ENCODE measurements around the gene FBXO42.
A peak's percentile ranks its signal among the peaks of the same experiment; 100 is the strongest.

The FBXO42 gene

GRCh38 chr1:16392740-16393569 lies 40.7 kb upstream of the FBXO42 start:
- TF ChIP-seq, protein P1, sequence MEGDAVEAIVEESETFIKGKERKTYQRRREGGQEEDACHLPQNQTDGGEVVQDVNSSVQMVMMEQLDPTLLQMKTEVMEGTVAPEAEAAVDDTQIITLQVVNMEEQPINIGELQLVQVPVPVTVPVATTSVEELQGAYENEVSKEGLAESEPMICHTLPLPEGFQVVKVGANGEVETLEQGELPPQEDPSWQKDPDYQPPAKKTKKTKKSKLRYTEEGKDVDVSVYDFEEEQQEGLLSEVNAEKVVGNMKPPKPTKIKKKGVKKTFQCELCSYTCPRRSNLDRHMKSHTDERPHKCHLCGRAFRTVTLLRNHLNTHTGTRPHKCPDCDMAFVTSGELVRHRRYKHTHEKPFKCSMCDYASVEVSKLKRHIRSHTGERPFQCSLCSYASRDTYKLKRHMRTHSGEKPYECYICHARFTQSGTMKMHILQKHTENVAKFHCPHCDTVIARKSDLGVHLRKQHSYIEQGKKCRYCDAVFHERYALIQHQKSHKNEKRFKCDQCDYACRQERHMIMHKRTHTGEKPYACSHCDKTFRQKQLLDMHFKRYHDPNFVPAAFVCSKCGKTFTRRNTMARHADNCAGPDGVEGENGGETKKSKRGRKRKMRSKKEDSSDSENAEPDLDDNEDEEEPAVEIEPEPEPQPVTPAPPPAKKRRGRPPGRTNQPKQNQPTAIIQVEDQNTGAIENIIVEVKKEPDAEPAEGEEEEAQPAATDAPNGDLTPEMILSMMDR (IDR thresholded peaks at IDR 0.05; ENCODE audit: extremely low read depth, insufficient read depth, missing control alignments): no peak
- no peak for DNase-seq (ENCODE audit: low spot score)
- in situ Hi-C loops (cut with MboI; ENCODE audit: low pct_unique_long_range_greater_than_20kb, low sequenced_read_pairs, unreplicated experiment): no loop called here

DNA sequence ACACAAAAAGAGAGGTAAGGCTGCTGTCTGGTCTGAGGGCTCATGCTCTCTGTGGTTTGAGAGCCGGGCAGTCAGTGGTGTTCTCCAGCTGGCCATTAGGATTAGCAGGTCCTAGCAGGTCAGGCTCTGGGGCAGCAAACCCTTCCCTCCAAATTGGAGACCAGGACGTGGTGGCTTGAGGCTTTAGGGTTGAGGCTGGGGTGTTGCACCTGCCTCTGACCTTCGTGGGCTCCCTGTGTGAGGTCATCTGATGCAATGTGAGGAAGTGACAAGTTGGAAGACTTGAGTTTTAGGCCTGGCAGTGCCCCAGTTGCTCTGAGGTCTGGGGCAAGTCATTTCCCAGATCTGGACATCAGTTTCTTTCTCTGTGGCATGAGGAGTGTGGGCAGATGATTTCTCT lies 39.1 kb upstream of the FBXO42 start:
- in situ Hi-C loops (cut with MboI; ENCODE audit: low pct_unique_long_range_greater_than_20kb, low sequenced_read_pairs, unreplicated experiment): no loop called here
- TF ChIP-seq, protein P1 (IDR thresholded peaks at IDR 0.05; ENCODE audit: extremely low read depth, insufficient read depth, missing control alignments): no peak
- no peak for DNase-seq (ENCODE audit: low spot score)

DNA sequence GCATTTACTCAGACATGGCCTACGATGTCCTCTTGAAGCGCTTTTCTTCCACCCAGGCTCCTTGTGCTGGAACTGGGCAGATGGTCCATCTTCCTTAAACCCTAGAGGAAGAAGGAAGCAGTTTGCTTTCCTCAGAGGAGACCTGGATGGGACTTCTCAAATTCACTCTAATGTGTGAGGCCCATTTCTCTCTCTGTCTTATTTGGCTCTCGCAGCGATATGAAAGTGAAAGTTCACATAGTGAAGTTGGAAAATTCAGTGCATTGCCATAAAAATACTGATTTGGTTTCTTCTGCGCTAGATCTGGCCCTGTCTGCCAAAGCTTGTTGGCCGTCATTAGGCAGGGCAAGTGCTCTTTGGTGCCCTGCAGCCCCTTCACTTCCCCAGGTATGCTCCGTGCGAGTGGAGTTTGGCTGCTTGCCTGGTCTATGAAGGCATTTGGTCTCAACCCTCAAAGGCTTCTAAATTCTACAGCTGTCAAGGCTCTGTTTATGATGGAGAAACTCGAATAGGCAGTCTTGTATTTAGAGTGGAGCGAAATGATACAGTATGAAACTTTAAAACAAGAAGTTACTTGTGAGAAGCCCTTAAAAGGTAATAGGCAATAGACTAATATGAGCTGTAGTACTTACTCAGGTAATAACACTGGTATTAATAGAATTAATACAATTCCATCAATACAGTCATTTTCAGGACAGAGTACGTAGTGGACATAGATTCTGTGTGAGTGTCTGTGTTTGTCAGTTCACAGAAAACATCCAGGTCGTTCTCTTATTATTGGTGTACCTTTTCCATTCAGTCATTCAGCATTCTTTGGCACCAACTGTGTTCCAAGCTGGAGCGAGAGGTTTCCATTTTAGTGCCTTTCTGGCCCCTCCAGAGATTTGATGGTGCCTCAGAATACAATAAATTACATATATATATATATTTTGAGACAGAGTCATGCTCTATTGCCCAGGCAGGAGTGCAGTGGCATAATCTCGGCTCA lies 35.2 kb upstream of the FBXO42 start:
- TF ChIP-seq, protein P1 (IDR thresholded peaks at IDR 0.05; ENCODE audit: extremely low read depth, insufficient read depth, missing control alignments): no peak
- peak; percentile 52 for DNase-seq (ENCODE audit: low spot score)
- in situ Hi-C loops (cut with MboI; ENCODE audit: low pct_unique_long_range_greater_than_20kb, low sequenced_read_pairs, unreplicated experiment): no loop called here

- TF ChIP-seq, protein P1 (IDR thresholded peaks at IDR 0.05; ENCODE audit: extremely low read depth, insufficient read depth, missing control alignments): no peak
- in situ Hi-C loops (cut with MboI; ENCODE audit: low pct_unique_long_range_greater_than_20kb, low sequenced_read_pairs, unreplicated experiment): no loop called here
- DNase-seq (ENCODE audit: low spot score): no peak
These were observed 34.3 kb upstream of the FBXO42 start for GRCh38 chr1:16386454-16387113.

DNA sequence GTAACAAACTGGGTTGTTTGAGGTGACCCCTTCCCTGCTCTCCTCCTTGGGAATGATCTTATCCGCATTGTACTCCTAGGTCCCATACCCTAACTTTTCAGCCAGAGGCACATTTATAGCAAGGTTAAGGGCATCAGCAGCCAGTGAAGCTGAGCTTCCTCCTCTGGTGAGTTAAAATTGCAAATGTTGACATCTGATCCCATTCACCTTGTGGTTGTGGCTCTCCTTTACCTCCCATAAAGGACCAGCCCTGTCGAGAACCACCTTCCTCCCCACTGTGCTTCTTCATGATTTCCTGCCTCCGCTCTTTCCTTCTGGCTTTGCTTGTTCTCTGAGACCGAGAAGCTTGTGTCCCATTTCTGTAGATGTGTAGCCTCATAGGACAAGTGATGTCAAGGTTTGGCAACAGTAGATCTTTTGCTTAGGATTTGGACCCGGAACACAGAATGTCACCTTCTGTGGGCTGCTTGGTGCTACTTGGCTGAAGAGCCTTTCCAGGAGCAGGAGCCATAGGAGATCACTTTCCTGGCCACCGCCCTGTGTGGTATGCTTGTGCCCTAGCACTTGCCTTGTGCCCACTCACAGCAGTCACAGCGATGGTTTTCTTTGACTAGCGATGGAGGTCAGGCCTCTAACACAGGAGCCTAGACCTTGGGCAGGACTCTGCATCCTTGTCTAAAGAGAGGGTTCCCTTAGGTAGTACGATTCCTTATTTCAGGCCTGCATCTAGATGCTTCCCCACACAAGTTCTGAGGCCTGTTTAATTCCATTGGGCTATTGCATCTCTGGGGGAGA lies 33.6 kb upstream of the FBXO42 start:
- in situ Hi-C loops (cut with MboI; ENCODE audit: low pct_unique_long_range_greater_than_20kb, low sequenced_read_pairs, unreplicated experiment): no loop called here
- TF ChIP-seq, protein P1 (IDR thresholded peaks at IDR 0.05; ENCODE audit: extremely low read depth, insufficient read depth, missing control alignments): no peak
- DNase-seq (ENCODE audit: low spot score): no peak
